ENCODE measurements around the gene GALR1.

Gene GALR1

DNA sequence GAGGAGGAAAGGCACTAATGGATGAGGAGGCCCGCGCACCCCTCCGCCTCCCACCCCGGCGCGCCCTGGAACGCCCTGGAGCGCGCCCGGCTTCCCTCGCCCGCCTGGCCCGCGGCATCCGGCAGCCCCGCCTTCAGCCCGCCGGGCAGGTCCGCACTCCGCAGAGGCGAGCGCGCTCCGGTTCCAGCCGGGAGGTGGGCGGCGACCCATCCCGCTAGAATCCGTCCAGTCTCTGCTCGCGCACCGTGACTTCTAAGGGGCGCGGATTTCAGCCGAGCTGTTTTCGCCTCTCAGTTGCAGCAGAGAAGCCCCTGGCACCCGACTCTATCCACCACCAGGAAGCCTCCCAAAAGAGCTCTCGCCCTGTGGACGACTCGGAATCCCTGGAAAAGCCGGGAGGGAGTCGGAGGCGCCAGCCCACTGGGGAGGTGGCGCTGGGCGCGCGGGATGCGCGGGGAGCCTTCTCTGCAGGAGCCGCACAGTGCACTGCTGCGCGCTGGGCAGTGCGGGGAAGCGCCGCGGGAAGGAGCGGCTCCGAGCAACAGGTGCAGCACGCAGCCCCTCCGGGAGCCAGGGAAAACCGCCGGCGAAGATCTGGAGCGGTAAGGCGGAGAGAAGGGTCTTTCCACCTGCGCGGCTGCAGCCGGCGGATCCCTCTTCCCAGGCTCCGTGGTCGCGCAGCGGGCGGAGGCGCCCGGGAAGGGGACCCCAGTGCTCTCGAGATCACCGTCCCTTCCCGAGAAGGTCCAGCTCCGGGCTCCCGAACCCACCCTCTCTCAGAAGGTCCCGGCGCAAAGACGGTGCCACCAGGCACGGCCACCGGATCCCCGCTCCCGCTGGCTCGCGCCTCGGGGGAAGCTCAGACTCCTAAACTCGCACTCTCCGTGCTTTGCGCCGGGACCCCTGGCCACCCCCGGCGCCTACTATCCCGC lies at the start of gene GALR1:
TSS of gene GALR1 (plus strand) at position 280 of the 932 bp plus-strand sequence. CDS start 701 bp downstream, outside the sequence.
- no peak for TF ChIP-seq CTCF (conservative IDR thresholded peaks at IDR 0.05)
- no peak within 1 kb of the TSS for H3K27ac ChIP-seq

- TF ChIP-seq CTCF (conservative IDR thresholded peaks at IDR 0.05), result no peak
- no peak overlapping the region for H3K27ac ChIP-seq
Observed at GRCh38 chr18:77201506-77201905, 48.1 kb upstream of the GALR1 start.

- H3K27ac ChIP-seq, result no peak overlapping the region
- TF ChIP-seq CTCF (conservative IDR thresholded peaks at IDR 0.05), result no peak
Observed at GRCh38 chr18:77202329-77202728, 47.3 kb upstream of the GALR1 start.

- no peak overlapping the region for H3K27ac ChIP-seq
- TF ChIP-seq CTCF (conservative IDR thresholded peaks at IDR 0.05), result no peak
Observed at GRCh38 chr18:77203071-77203470, 46.6 kb upstream of the GALR1 start.

DNA sequence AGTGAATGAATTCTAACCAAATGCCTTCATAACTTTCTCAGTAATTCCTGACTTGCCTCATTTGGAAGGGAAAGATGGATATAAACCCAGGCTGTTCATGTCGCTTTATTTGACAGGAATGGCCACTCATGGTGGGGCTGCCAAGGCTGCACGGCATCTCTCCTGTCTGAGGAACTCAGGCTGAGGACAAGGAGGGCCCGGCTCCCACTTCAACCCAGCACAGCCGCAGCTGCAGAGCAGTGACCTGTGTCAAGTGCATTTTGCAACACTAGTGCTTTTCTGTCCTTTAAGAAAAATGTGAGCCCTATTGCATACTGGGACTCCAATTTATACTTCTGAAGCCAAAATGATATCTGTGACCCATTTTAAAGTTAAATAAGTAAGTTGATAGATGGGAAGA lies 45.8 kb upstream of the GALR1 start:
- H3K27ac ChIP-seq, result no peak overlapping the region
- no peak for TF ChIP-seq CTCF (conservative IDR thresholded peaks at IDR 0.05)

- TF ChIP-seq CTCF (conservative IDR thresholded peaks at IDR 0.05), result no peak
- no peak overlapping the region for H3K27ac ChIP-seq
Observed at GRCh38 chr18:77205769-77206168, 43.9 kb upstream of the GALR1 start.

- TF ChIP-seq CTCF (conservative IDR thresholded peaks at IDR 0.05), result no peak
- 0 out of 2 replicates have a peak overlapping the region, but pooled peaks have one; percentile 4 for H3K27ac ChIP-seq
Observed at GRCh38 chr18:77206676-77207374, 42.8 kb upstream of the GALR1 start.

Data from VCaP (cell line).